GM18951 (cell line): Measurements from ENCODE around the gene CDIPT.

Experiments
- POLR2A ChIP-seq: IDR thresholded peaks from 4 replicates; pipeline ENCODE4 v1.6.1; 2011; ENCODE audit warnings: mild to moderate bottlenecking; ENCODE audit not compliant: insufficient read length, insufficient read depth; ENCODE audit errors: extremely low read depth
- in situ Hi-C: fragments of 300-500 bp; cut with MboI; formaldehyde crosslinking; loops from one replicate; pipeline ENCODE4 v1.12.0; 2022; ENCODE audit warnings: low sequenced_read_pairs, mixed read lengths, inconsistent platforms; ENCODE audit not compliant: unreplicated experiment

CDIPT gene

GRCh38 chr16:29860218-29860617 lies 2.8 kb downstream of the CDIPT start:
- in situ Hi-C loops, result no loop called here
- no peak for TF ChIP-seq POLR2A

- in situ Hi-C loops, result no loop called here
- TF ChIP-seq POLR2A, result no peak
These were observed 4.1 kb downstream of the CDIPT start for GRCh38 chr16:29858974-29859373.

- TF ChIP-seq POLR2A, result no peak
- in situ Hi-C loops, result no loop called here
These were observed 4.7 kb downstream of the CDIPT start for GRCh38 chr16:29858149-29858849.

- TF ChIP-seq POLR2A, result no peak
- in situ Hi-C loops, result no loop called here
These were observed 5.8 kb downstream of the CDIPT start for GRCh38 chr16:29857133-29857760.

GRCh38 chr16:29854520-29855100 lies 8.4 kb downstream of the CDIPT start:
- TF ChIP-seq POLR2A, result no peak
- in situ Hi-C loops, result no loop called here

- in situ Hi-C loops, result no loop called here
- TF ChIP-seq POLR2A, result no peak
These were observed 10.4 kb downstream of the CDIPT start for GRCh38 chr16:29852654-29853053.

- TF ChIP-seq POLR2A, result no peak
- in situ Hi-C loops, result no loop called here
These were observed 12.0 kb downstream of the CDIPT start for GRCh38 chr16:29850998-29851397.

- in situ Hi-C loops, result no loop called here
- TF ChIP-seq POLR2A, result no peak
These were observed 13.5 kb downstream of the CDIPT start for GRCh38 chr16:29849505-29849904.

GRCh38 chr16:29848420-29849297 lies 14.4 kb downstream of the CDIPT start:
- in situ Hi-C loops, result no loop called here

GRCh38 chr16:29845656-29846055 lies 17.4 kb downstream of the CDIPT start:
- in situ Hi-C loops, result no loop called here
- no peak for TF ChIP-seq POLR2A

More at GRCh38 chr16:29848420-29849297, 14.4 kb downstream of the CDIPT start:
- no peak for TF ChIP-seq POLR2A

GRCh38 chr16:29844575-29845331 lies 18.3 kb downstream of the CDIPT start:
- TF ChIP-seq POLR2A, result no peak
- in situ Hi-C loops, result no loop called here

- in situ Hi-C loops, result no loop called here
- TF ChIP-seq POLR2A, result no peak
These were observed 19.1 kb downstream of the CDIPT start for GRCh38 chr16:29843931-29844330.
